HG03097 (cell line): ENCODE data around the gene F13B.
"Not testable (repeated sequence)": the region's sequence is repeated elsewhere in the genome, so short reads cannot be mapped to it uniquely, and the experiment has no call there.

Experiments
- ATAC-seq: cut with Tn5 transposase; IDR thresholded peaks from one replicate; pipeline ENCODE4 v1.9.1; 2021; ENCODE audit not compliant: unreplicated experiment, low FRiP score

F13B gene

GRCh38 chr1:197042676-197043341, 24.3 kb downstream of the F13B start:
- no peak for ATAC-seq

- ATAC-seq = no peak
These were observed 25.3 kb downstream of the F13B start for GRCh38 chr1:197041486-197042353.

- no peak for ATAC-seq
These were observed 30.2 kb downstream of the F13B start for GRCh38 chr1:197036861-197037260.

GRCh38 chr1:197034631-197035339, 32.3 kb downstream of the F13B start:
- ATAC-seq = not testable (repeated sequence)

DNA sequence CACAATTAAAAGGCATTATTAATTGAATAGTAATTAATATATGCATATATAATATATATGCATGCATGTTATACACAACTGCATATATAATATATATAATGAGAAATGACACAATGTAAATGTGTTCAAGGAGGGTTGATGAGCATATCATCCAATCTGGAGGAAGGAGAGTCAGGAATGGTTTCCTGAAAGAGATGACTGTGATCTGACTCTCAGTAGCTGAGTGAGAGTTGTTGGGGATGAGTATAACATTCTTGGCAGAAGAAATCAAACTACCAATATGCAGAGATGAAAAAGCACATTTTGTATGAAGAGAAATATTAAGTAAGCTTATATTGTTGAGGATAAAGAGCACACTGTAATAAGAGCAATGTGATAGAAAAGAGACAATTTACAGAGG, 37.3 kb downstream of the F13B start:
- ATAC-seq = no peak

GRCh38 chr1:197027359-197027758, 39.7 kb downstream of the F13B start:
- no peak for ATAC-seq

DNA sequence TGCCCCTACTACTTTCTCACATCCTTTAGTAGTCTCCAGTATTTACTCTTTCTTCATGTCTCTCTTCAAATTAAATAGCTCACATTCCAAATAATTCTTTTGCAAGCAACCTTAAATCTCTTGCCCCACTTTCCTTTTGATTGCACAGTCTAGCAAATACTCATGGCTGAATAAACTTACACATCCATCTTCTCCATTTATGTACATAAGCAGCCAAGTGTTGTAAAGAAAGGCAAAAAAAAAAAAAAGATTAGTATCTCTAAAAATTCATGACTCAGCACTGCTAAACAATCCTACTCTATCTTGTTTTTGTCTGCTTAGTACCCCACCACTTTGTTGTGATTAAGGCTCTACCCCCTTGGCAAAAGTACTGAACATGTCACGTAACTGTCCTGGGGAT, 42.6 kb downstream of the F13B start:
- no peak for ATAC-seq

DNA sequence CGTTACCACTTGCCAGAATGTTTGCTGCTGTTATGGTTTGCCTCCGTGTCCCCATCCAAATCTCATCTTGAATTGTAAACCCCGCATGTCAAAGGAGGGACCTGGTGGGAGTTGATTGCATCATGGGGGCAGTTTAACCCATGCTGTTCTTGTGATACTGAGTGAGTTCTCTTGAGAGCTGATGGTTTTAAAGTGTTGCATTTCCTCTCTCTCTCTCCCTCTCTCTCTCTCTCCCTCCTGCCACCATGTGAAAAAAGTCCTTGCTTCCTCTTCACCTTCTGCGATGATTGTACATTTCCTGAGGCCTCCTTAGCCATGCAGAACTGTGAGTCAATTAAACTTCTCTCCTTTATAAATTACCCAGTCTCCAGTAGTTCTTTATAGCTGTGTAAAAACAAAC, 45.3 kb downstream of the F13B start:
- no peak for ATAC-seq

GRCh38 chr1:197017558-197018146, 49.4 kb downstream of the F13B start:
- ATAC-seq = no peak

- ATAC-seq = no peak
These were observed 50.3 kb downstream of the F13B start for GRCh38 chr1:197016751-197017150.

DNA sequence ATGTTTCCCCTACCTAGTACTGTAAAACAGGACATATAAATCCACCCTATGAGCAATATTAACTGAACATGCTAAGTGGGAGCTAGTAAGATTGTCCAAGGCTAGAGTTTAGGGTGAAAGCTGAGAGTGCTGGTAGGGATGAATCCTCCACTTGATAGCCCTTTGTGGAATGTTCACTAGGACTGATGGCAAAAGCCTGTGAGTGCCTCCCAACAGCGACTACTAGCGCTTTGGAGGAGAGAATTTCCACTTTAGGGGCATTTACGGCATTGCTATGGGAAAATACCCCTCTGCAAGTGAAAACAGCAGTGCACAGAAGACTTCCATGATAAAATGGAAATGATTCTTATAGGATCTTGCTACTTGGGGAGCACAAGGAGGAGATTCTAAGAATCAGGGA, 53.8 kb downstream of the F13B start:
- ATAC-seq = no peak

GRCh38 chr1:197011614-197012013, 55.4 kb downstream of the F13B start:
- no peak for ATAC-seq

- no peak for ATAC-seq
These were observed 58.2 kb downstream of the F13B start for GRCh38 chr1:197008861-197009260.

- ATAC-seq = no peak
These were observed 63.9 kb downstream of the F13B start for GRCh38 chr1:197003132-197003531.

DNA sequence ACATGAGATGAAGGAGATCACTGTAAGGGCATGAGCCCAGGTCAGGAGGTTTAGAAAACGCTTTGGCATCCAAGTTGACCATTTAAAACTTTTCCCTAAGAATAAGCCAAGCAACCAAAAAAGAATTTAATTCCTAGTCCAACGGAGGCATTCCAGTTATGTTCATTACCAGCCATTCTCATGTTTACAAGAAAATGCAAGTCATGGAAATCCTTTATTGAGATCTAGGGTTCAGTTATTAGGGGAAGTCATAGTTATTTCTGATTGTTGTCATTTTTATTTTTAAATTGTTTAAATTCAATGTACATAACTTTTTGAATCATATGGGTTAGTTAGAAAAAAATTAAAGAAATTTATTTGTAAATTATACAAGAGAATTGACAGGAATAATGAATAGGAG, 65.2 kb downstream of the F13B start:
- ATAC-seq = no peak

- ATAC-seq = no peak
These were observed 69.6 kb downstream of the F13B start for GRCh38 chr1:196997423-196997822.

DNA sequence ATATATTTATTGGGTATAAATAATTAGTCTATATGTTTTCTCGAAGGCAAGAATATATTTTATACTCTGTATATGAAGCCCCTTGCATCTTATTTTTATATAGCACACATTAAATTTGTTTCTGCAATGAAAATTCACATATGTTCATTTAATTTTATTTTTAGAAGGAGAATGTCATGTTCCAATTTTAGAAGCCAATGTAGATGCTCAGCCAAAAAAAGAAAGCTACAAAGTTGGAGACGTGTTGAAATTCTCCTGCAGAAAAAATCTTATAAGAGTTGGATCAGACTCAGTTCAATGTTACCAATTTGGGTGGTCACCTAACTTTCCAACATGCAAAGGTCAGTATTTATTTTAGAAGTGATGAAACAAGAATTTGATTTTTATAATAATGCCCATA, 73.1 kb downstream of the F13B start:
- no peak for ATAC-seq

DNA sequence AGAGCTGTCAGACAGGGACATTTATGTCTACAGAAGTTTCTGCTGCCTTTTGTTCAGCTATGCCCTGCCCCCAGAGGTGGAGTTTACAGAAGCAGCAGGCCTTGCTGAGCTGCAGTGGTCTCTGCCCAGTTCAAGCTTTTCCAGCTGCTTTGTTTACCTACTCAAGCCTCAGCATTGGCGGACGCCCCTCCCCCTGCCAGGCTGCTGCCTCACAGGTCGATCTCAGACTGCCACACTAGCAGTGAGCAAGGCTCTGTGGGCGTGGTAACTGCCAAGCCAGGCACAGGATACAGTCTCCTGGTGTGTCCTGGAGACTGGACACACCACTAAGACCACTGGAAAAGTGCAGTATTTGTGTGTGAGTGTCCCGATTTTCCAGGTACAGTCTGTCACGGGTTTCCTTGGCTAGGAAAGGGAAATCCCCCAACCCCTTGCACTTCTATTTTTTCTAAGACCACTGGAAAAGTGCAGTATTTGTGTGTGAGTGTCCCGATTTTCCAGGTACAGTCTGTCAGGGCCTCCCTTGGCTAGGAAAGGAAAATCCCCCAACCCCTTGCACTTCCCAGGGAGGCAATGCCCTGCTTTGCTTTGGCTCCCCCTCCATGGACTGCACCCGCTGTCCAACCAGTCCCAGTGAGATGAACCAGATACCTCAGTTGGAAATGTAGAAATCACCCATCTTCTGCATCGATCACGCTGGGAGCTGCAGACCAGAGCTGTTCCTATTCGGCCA, 75.0 kb downstream of the F13B start:
- not testable (repeated sequence) for ATAC-seq
